K562 (cell line): Measurements from ENCODE around the gene SMIM36. TPM values are rescaled to one million over a fixed set of nuclear protein-coding genes. Genes with fewer than 3 reads are reported as not detected.

Experiments
- CBFA2T3 ChIP-seq: fragments of 450-650 bp; IDR thresholded peaks from 2 replicates; pipeline ENCODE4 v1.6.1; 2017
- CBFB ChIP-seq: sonication (generic); formaldehyde crosslinking; IDR thresholded peaks from 2 replicates; pipeline ENCODE4 v1.4.0; 2020; ENCODE audit warnings: mild to moderate bottlenecking, missing genetic modification reagents
- CREBBP ChIP-seq: IDR thresholded peaks from one replicate; pipeline ENCODE4 v1.6.1; 2012; ENCODE audit warnings: low read depth, mild to moderate bottlenecking, control low read depth, inconsistent platforms, low read length
- ELF1 ChIP-seq: fragments of 200-800 bp; sonication (Bioruptor generic); IDR thresholded peaks from 2 replicates; pipeline ENCODE4 v1.6.1; 2016; ENCODE audit warnings: missing genetic modification characterization, missing compliant biosample characterization
- FOSL1 ChIP-seq: fragments of 200-800 bp; sonication (Bioruptor generic); conservative IDR thresholded peaks from 2 replicates; pipeline ENCODE4 v1.6.1; 2016; ENCODE audit warnings: missing genetic modification characterization, missing compliant biosample characterization
- GABPA ChIP-seq: fragments of 200-800 bp; sonication (Bioruptor generic); conservative IDR thresholded peaks from 2 replicates; pipeline ENCODE4 v1.6.1; 2016; ENCODE audit warnings: low read depth, missing genetic modification characterization, missing compliant biosample characterization
- MAFK ChIP-seq: IDR thresholded peaks from 2 replicates; pipeline ENCODE4 v1.6.1; 2011; ENCODE audit warnings: low read length, improper control_type of control experiment
- NFE2L1 ChIP-seq: fragments of 450-650 bp; IDR thresholded peaks from 2 replicates; pipeline ENCODE4 v1.6.1; 2016; ENCODE audit warnings: missing genetic modification characterization, low read depth, mild to moderate bottlenecking, missing compliant biosample characterization, moderate library complexity, borderline replicate concordance
- NR2C1 ChIP-seq, 2 experiments: fragments of 450-650 bp; IDR thresholded peaks; 2 replicates each; pipeline ENCODE4 v1.6.1; 2017; ENCODE audit warnings: mild to moderate bottlenecking in 2 of 2, antibody characterized with exemption in 1 of 2, inconsistent platforms in 1 of 2, missing compliant biosample characterization in 1 of 2, missing genetic modification characterization in 1 of 2
- PTRF ChIP-seq: fragments of 450-650 bp; IDR thresholded peaks from 2 replicates; pipeline ENCODE4 v1.6.1; 2016; ENCODE audit warnings: mild to moderate bottlenecking, missing genetic modification characterization, missing compliant biosample characterization
- PTTG1 ChIP-seq: fragments of 450-650 bp; IDR thresholded peaks from 2 replicates; pipeline ENCODE4 v1.6.1; 2016; ENCODE audit warnings: low read depth, mild to moderate bottlenecking, missing genetic modification characterization, missing compliant biosample characterization
- TEAD1 ChIP-seq, 2 experiments: fragments of 450-650 bp in 1 of 2; sonication (generic) in 1 of 2; formaldehyde crosslinking; IDR thresholded peaks; 2 replicates each; pipeline versions ENCODE4 v1.4.0 to v1.8.0; 2020 to 2022; ENCODE audit warnings: mild to moderate bottlenecking in 2 of 2, missing genetic modification reagents in 1 of 2
- ZKSCAN8 ChIP-seq: fragments of 200-800 bp; sonication (Bioruptor generic); IDR thresholded peaks from 2 replicates; pipeline ENCODE4 v1.6.1; 2016; ENCODE audit warnings: missing genetic modification characterization, missing compliant biosample characterization
- ZNF124 ChIP-seq: sonication (generic); formaldehyde crosslinking; IDR thresholded peaks from 2 replicates; pipeline ENCODE4 v1.8.1; 2022; ENCODE audit warnings: missing genetic modification reagents
- ZNF282 ChIP-seq: sonication (generic); formaldehyde crosslinking; IDR thresholded peaks from 2 replicates; pipeline ENCODE4 v1.8.1; 2023; ENCODE audit warnings: missing genetic modification reagents
- ZNF766 ChIP-seq: fragments of 200-800 bp; sonication (Bioruptor generic); conservative IDR thresholded peaks from 2 replicates; pipeline ENCODE4 v1.6.1; 2016; ENCODE audit warnings: missing genetic modification characterization, missing compliant biosample characterization
- ZNF780A ChIP-seq: fragments of 250-450 bp; sonication (Bioruptor Pico); IDR thresholded peaks from 2 replicates; pipeline ENCODE4 v1.5.0; 2021; ENCODE audit warnings: mild to moderate bottlenecking
- polyA plus RNA-seq, 8 experiments: library from polyadenylated mRNA; depleted of rRNA in 4 of 8; stranded (reverse) in 5 of 8; unstranded in 3 of 8; fragments of >200 nt; fragmentation: Nextera tagmentation in 2 of 8; fragmentation: Illumina TruSeq in 1 of 8; extraction: Ambion mirVana in 2 of 8; extraction: Trizol in 1 of 8; gene quantifications; 2 replicates each; pipeline versions ENCODE4 v1.2.1 to v1.2.3, GENCODE V29; 2011 to 2014; ENCODE audit warnings: inconsistent platforms in 1 of 8, missing spikeins in 1 of 8
- total RNA-seq, 7 experiments: library from RNA; depleted of rRNA in 6 of 7; stranded (reverse); fragments of >200 nt in 6 of 7; fragmentation: Illumina TruSeq in 2 of 7; extraction: Trizol in 2 of 7; gene quantifications; 2 replicates each; pipeline versions ENCODE4 v1.2.1 to v1.2.3, GENCODE V29; 2011 to 2021; ENCODE audit warnings: low replicate concordance in 1 of 7
- TF ChIP-seq, protein P1 (sequence below): fragments of 250-450 bp; sonication (Bioruptor Pico); IDR thresholded peaks from 2 replicates; pipeline ENCODE4 v1.4.0; 2020
- TF ChIP-seq, protein P2 (sequence below), 3 experiments: fragments of 200-800 bp in 1 of 3; sonication (Bioruptor generic) in 1 of 3; sonication (generic) in 1 of 3; formaldehyde crosslinking in 1 of 3; IDR thresholded peaks; 2 replicates each; pipeline versions ENCODE4 v1.6.1 to v1.8.0; 2016 to 2022; ENCODE audit warnings: mild to moderate bottlenecking in 2 of 3, missing compliant biosample characterization in 2 of 3, missing genetic modification characterization in 2 of 3, missing genetic modification reagents in 1 of 3
- TF ChIP-seq, protein P3 (sequence below): IDR thresholded peaks from 2 replicates; pipeline ENCODE4 v1.6.1; 2014; ENCODE audit warnings: antibody characterized with exemption

Gene SMIM36
- total and polyA plus RNA-seq, 9 of the 15 experiments (the other 6 are each of a cell fraction or from before 2014, with no cell fraction given), result not detected

DNA sequence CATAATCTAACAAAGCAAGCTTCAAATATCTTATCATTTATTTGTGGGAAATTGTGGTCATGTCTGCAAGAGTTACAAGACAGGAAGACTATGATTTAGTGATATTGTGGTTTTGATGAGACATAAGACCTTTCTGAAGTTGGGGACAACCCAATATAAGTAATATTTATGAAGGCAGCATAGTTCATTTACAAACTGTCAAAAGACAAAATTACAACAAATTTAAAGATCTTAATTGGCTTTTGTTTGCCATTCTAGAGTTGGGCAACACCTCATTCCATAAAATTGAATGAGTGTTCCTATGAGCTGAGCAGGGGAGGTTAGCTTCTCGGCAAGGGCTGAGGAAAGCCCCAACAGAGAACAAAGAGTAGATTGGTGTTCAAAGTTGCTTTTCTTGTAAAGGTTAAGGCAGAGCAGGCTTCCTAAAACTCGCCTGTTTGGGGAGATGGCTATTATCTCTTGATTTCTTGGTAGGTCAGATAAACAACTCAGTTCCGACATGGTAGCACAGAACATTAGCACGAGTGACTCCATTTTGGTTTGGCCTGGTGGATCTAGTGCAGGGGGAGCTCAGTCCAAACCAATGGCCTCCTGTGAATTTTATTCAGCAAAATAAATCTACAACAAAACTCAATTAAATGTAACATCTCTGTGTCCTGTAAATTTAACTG, 78.8 kb downstream of the SMIM36 start (continued):
- peak; percentile 90 for TF ChIP-seq PTTG1 (tag)
- TF ChIP-seq CBFA2T3, result 0 out of 2 replicates have a peak, but pooled peaks have one; percentile 4
- TF ChIP-seq FOSL1, result 0 out of 2 replicates have a peak, but pooled peaks have one; percentile 20
- TF ChIP-seq ZNF766 (CRISPR knock-in tag), result peak; percentile 81
- TF ChIP-seq ELF1 (tag), result no peak
- TF ChIP-seq TEAD1 (CRISPR knock-in tag; IDR thresholded peaks at IDR 0.05), result peak in 1 of 2 experiments; percentile 88; a peak in 2 of 4 replicates
- TF ChIP-seq ZKSCAN8, result peak; percentile 42; the same call in 1 of the 2 replicates
- TF ChIP-seq ZNF124 (CRISPR knock-in tag), result no peak
- TF ChIP-seq, protein P1, sequence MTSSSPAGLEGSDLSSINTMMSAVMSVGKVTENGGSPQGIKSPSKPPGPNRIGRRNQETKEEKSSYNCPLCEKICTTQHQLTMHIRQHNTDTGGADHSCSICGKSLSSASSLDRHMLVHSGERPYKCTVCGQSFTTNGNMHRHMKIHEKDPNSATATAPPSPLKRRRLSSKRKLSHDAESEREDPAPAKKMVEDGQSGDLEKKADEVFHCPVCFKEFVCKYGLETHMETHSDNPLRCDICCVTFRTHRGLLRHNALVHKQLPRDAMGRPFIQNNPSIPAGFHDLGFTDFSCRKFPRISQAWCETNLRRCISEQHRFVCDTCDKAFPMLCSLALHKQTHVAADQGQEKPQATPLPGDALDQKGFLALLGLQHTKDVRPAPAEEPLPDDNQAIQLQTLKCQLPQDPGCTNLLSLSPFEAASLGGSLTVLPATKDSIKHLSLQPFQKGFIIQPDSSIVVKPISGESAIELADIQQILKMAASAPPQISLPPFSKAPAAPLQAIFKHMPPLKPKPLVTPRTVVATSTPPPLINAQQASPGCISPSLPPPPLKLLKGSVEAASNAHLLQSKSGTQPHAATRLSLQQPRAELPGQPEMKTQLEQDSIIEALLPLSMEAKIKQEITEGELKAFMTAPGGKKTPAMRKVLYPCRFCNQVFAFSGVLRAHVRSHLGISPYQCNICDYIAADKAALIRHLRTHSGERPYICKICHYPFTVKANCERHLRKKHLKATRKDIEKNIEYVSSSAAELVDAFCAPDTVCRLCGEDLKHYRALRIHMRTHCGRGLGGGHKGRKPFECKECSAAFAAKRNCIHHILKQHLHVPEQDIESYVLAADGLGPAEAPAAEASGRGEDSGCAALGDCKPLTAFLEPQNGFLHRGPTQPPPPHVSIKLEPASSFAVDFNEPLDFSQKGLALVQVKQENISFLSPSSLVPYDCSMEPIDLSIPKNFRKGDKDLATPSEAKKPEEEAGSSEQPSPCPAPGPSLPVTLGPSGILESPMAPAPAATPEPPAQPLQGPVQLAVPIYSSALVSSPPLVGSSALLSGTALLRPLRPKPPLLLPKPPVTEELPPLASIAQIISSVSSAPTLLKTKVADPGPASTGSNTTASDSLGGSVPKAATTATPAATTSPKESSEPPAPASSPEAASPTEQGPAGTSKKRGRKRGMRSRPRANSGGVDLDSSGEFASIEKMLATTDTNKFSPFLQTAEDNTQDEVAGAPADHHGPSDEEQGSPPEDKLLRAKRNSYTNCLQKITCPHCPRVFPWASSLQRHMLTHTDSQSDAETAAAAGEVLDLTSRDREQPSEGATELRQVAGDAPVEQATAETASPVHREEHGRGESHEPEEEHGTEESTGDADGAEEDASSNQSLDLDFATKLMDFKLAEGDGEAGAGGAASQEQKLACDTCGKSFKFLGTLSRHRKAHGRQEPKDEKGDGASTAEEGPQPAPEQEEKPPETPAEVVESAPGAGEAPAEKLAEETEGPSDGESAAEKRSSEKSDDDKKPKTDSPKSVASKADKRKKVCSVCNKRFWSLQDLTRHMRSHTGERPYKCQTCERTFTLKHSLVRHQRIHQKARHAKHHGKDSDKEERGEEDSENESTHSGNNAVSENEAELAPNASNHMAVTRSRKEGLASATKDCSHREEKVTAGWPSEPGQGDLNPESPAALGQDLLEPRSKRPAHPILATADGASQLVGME, result no peak
- TF ChIP-seq, protein P2, sequence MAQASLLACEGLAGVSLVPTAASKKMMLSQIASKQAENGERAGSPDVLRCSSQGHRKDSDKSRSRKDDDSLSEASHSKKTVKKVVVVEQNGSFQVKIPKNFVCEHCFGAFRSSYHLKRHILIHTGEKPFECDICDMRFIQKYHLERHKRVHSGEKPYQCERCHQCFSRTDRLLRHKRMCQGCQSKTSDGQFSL (CRISPR knock-in tag; IDR thresholded peaks at IDR 0.05), result no peak
- TF ChIP-seq, protein P2 (tag; IDR thresholded peaks at IDR 0.05), result peak in 1 of 2 experiments; percentile 90; a peak in 2 of 4 replicates
- TF ChIP-seq ZNF780A (CRISPR knock-in tag), result no peak
- TF ChIP-seq, protein P3, sequence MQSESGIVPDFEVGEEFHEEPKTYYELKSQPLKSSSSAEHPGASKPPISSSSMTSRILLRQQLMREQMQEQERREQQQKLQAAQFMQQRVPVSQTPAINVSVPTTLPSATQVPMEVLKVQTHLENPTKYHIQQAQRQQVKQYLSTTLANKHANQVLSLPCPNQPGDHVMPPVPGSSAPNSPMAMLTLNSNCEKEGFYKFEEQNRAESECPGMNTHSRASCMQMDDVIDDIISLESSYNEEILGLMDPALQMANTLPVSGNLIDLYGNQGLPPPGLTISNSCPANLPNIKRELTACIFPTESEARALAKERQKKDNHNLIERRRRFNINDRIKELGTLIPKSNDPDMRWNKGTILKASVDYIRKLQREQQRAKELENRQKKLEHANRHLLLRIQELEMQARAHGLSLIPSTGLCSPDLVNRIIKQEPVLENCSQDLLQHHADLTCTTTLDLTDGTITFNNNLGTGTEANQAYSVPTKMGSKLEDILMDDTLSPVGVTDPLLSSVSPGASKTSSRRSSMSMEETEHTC, result no peak
- no peak for TF ChIP-seq NR2C1 (IDR thresholded peaks at IDR 0.05)
- TF ChIP-seq NR2C1 (tag; IDR thresholded peaks at IDR 0.05), result peak; percentile 84
- no peak for TF ChIP-seq CREBBP
- no peak for TF ChIP-seq MAFK
- TF ChIP-seq CBFB, result no peak
- peak; percentile 88 for TF ChIP-seq PTRF (tag)
- TF ChIP-seq GABPA (tag), result 0 out of 2 replicates have a peak, but pooled peaks have one; percentile 15
- TF ChIP-seq NFE2L1 (tag), result peak; percentile 26; the same call in 1 of the 2 replicates
- TF ChIP-seq ZNF282 (CRISPR knock-in tag), result no peak
